Activated CD8-positive, alpha-beta memory T cell treated with anti-CD3 and anti-CD28 coated beads for 36 hours (primary cell): ENCODE results near the gene IMPDH2. TPM values are rescaled to one million over a fixed set of nuclear protein-coding genes. Genes with fewer than 3 reads are reported as not detected.

Experiments used
- total RNA-seq, 2 experiments: library from RNA; stranded (reverse); gene quantifications; one replicate each; pipeline ENCODE4 v1.2.3, GENCODE V29; 2021

Gene IMPDH2
- total RNA-seq, 2 experiments from 2014 or later: 461 to 466 TPM

Other genes starting within 250 kb of the IMPDH2 start
- 10 to 100 TPM; 55.6 to 57.2 TPM for gene PRKAR2A, start 181.5 kb downstream of the IMPDH2 start, total RNA-seq
- gene SLC25A20, start 130.5 kb downstream of the IMPDH2 start, total RNA-seq: 10 to 100 TPM; 21.3 to 24.1 TPM
- 100 to 1,000 TPM; 127 to 131 TPM for gene ARIH2, start 110.6 kb downstream of the IMPDH2 start, total RNA-seq
- 10 to 100 TPM; 24.8 to 26.8 TPM for gene P4HTM, start 39.2 kb downstream of the IMPDH2 start, total RNA-seq
- gene WDR6, start 22.0 kb downstream of the IMPDH2 start, total RNA-seq: 100 to 1,000 TPM; 141 to 142 TPM
- gene DALRD3, start 10.8 kb downstream of the IMPDH2 start, total RNA-seq: 10 to 100 TPM; 28.6 to 30.9 TPM
- gene NDUFAF3, start 7.3 kb downstream of the IMPDH2 start, total RNA-seq: 10 to 100 TPM; 82.6 to 85.8 TPM
- gene QRICH1, start 64.7 kb upstream of the IMPDH2 start, total RNA-seq: 100 to 1,000 TPM; 117 to 118 TPM
- gene QARS1, start 75.4 kb upstream of the IMPDH2 start, total RNA-seq: 100 to 1,000 TPM; 242 TPM
- 10 to 100 TPM; 56.7 to 57.9 TPM for gene USP19, start 91.4 kb upstream of the IMPDH2 start, total RNA-seq
- gene LAMB2, start 103.7 kb upstream of the IMPDH2 start, total RNA-seq: not detected
- gene CCDC71, start 136.9 kb upstream of the IMPDH2 start, total RNA-seq: 10 to 100 TPM; 29.6 to 31.2 TPM
- 1 to 10 TPM; 2.0 to 3.4 TPM for gene KLHDC8B, start 142.2 kb upstream of the IMPDH2 start, total RNA-seq
- 1 to 10 TPM; 6.9 TPM for gene C3orf62, start 247.8 kb upstream of the IMPDH2 start, total RNA-seq